Right lobe of liver (tissue), 6 donors: ENCODE measurements around the gene WDR19. TPM values are rescaled to one million over a fixed set of nuclear protein-coding genes. Genes with fewer than 3 reads are reported as not detected.

Experiments
- ATAC-seq, 4 donors: fragments of 200-7000 bp; cut with Tn5 transposase; one replicate each; pipeline ENCODE4 v1.9.1; 2020; ENCODE audit warnings: mild to moderate bottlenecking in 4 of 4, moderate library complexity in 4 of 4
- DNase-seq, 3 donors: peaks; one replicate each; pipeline ENCODE4 v3.0.0-alpha.2; 2020
- H3K27ac ChIP-seq, 3 donors: fragments of 200-600 bp; one replicate each; pipeline ENCODE4 v1.8.0; 2022
- H3K27me3 ChIP-seq, 2 donors: fragments of 200-600 bp; one replicate each; pipeline ENCODE4 v1.8.0; 2022
- H3K36me3 ChIP-seq, 4 donors: fragments of 200-600 bp; sonication (generic) in 1 of 4; one replicate each; pipeline versions ENCODE4 v1.5.1 to v1.8.0; 2017 to 2022; ENCODE audit warnings: control low read depth in 1 of 4
- H3K4me1 ChIP-seq, 4 donors: fragments of 200-600 bp; sonication (generic) in 1 of 4; one replicate each; pipeline versions ENCODE4 v1.5.1 to v1.8.0; 2017 to 2022; ENCODE audit warnings: control low read depth in 1 of 4
- H3K4me3 ChIP-seq, 3 donors: fragments of 200-600 bp; one replicate each; pipeline ENCODE4 v1.8.0; 2022
- H3K9me3 ChIP-seq, 4 donors: fragments of 200-600 bp; sonication (generic) in 1 of 4; one replicate each; pipeline versions ENCODE4 v1.5.1 to v1.8.0; 2017 to 2022; ENCODE audit warnings: control low read depth in 1 of 4
- CTCF ChIP-seq, 4 donors: fragments of 200-600 bp in 3 of 4; fragments of 450-650 bp in 1 of 4; IDR thresholded peaks; one replicate each; pipeline versions ENCODE4 v1.5.1 to v1.8.0; 2016 to 2022; ENCODE audit warnings: antibody characterized with exemption in 4 of 4, mild to moderate bottlenecking in 2 of 4
- POLR2A ChIP-seq: fragments of 450-650 bp; IDR thresholded peaks from one replicate; pipeline ENCODE4 v1.6.1; 2017; ENCODE audit warnings: antibody characterized with exemption, mild to moderate bottlenecking
- WGBS: methylation state at CpG from one replicate; pipeline ENCODE4 v1.1.6; 2018; ENCODE audit warnings: low coverage, low lambda C conversion rate; ENCODE audit not compliant: insufficient coverage; ENCODE audit errors: missing lambda C conversion rate; 5-methylcytosine and 5-hydroxymethylcytosine counted together
- intact Hi-C, 2 donors: fragments of 100-400 bp; cut with DNase I; formaldehyde crosslinking; loops; one replicate each; pipeline versions ENCODE4 v1.11.2 to v1.14.1; 2022
- total RNA-seq, 6 experiments: library from RNA; depleted of rRNA in 2 of 6; stranded (reverse); fragments of >200 nt in 2 of 6; fragmentation: NEBNext Ultra II Directional in 3 of 6; extraction: Animal tissue kit (Norgen Biotek cat#: 25700) in 3 of 6; gene quantifications; one replicate each; pipeline versions ENCODE4 v1.1.0 to v1.2.4, GENCODE V29; 2016 to 2023
- donor health status: DM: no; HTN: yes; CAD: no.
- donor health status: DM: no; HTN: no; CAD: no.
- donor health status: DM: no; HTN: no; CAD: no.
- donor health status: DM: no; HTN: yes; CAD: no.
- donor health status: DM: no; HTN: yes; CAD: no.

Gene WDR19
- total RNA-seq, 6 experiments from 2014 or later = 11.4 to 22.2 (median 16.9) TPM

GRCh38 chr4:39302901-39303300 is 120.6 kb downstream of the WDR19 start:
- H3K36me3 ChIP-seq = peaks cover 0 to 49% (median 20%) of the 10 kb centered on the region in 4 donors
- WGBS = 100% methylated on average over 1 of the region's 1 CpG
- no peak for TF ChIP-seq POLR2A

GRCh38 chr4:39303871-39304270 is 121.5 kb downstream of the WDR19 start:
- H3K27me3 ChIP-seq = no peaks in the 10 kb centered on the region
- WGBS = 97% methylated on average over 3 of the region's 3 CpGs
- no peak overlapping the region for H3K27ac ChIP-seq
- H3K9me3 ChIP-seq = no peaks in the 10 kb centered on the region
- peaks cover 0 to 49% (median 20%) of the 10 kb centered on the region in 4 donors for H3K36me3 ChIP-seq
- DNase-seq (no peak), ATAC-seq (no peak)
- TF ChIP-seq CTCF (IDR thresholded peaks at IDR 0.05) (no peak), POLR2A (no peak)
- intact Hi-C loops = no loop called here
- H3K4me1 ChIP-seq = peaks cover 0 to 10% (median 0%) of the 10 kb centered on the region in 4 donors
- no peak overlapping the region for H3K4me3 ChIP-seq

More at GRCh38 chr4:39302901-39303300, 120.6 kb downstream of the WDR19 start:
- intact Hi-C loops = no loop called here
- DNase-seq (no peak), ATAC-seq (no peak)
- H3K27me3 ChIP-seq = no peaks in the 10 kb centered on the region
- no peak overlapping the region for H3K4me3 ChIP-seq
- H3K27ac ChIP-seq = no peak overlapping the region
- no peaks in the 10 kb centered on the region for H3K9me3 ChIP-seq
- peaks cover 0 to 10% (median 0%) of the 10 kb centered on the region in 4 donors for H3K4me1 ChIP-seq

- intact Hi-C loops = no loop called here
- Histone ChIP-seq H3K9me3 (no peaks in the 10 kb centered on the region), H3K4me1 (peaks cover 0 to 10% (median 0%) of the 10 kb centered on the region in 4 donors), H3K27me3 (no peaks in the 10 kb centered on the region), H3K27ac (no peak overlapping the region), H3K4me3 (no peak overlapping the region), H3K36me3 (peaks cover 0 to 46% (median 23%) of the 10 kb centered on the region in 4 donors)
- DNase-seq = no peak
- WGBS = 92% methylated on average over 5 of the region's 5 CpGs
- TF ChIP-seq POLR2A (no peak), CTCF (IDR thresholded peaks at IDR 0.05) (no peak)
- no peak for ATAC-seq
Measured at GRCh38 chr4:39304651-39305050, 122.3 kb downstream of the WDR19 start.

GRCh38 chr4:39305912-39306677 is 123.8 kb downstream of the WDR19 start:
- DNase-seq (no peak), ATAC-seq (peak; percentile 59 to 80 (median 69))
- Histone ChIP-seq H3K36me3 (peaks cover 0 to 45% (median 19%) of the 10 kb centered on the region in 4 donors), H3K4me1 (peaks cover 0 to 10% (median 0%) of the 10 kb centered on the region in 4 donors), H3K9me3 (no peaks in the 10 kb centered on the region), H3K27ac (no peak overlapping the region), H3K4me3 (no peak overlapping the region), H3K27me3 (no peaks in the 10 kb centered on the region)
- TF ChIP-seq POLR2A = no peak
- no peak for TF ChIP-seq CTCF (IDR thresholded peaks at IDR 0.05)
- intact Hi-C loops = no loop called here
- 63% methylated on average over 12 of the region's 14 CpGs for WGBS

GRCh38 chr4:39308611-39309010 is 126.3 kb downstream of the WDR19 start:
- Histone ChIP-seq H3K27ac (no peak overlapping the region), H3K9me3 (no peaks in the 10 kb centered on the region), H3K4me1 (peaks cover 0 to 10% (median 0%) of the 10 kb centered on the region in 4 donors), H3K36me3 (peaks cover 0 to 46% (median 7%) of the 10 kb centered on the region in 4 donors), H3K4me3 (no peak overlapping the region), H3K27me3 (no peaks in the 10 kb centered on the region)
- ATAC-seq (no peak), DNase-seq (no peak)
- TF ChIP-seq POLR2A = no peak
- no peak for TF ChIP-seq CTCF (IDR thresholded peaks at IDR 0.05)
- intact Hi-C loops = no loop called here
- 84% methylated on average over 6 of the region's 6 CpGs for WGBS
